Measurements from ENCODE around the gene LIN7C. TPM values are rescaled to one million over a fixed set of nuclear protein-coding genes. Genes with fewer than 3 reads are reported as not detected.

Gene LIN7C
- total RNA-seq, 1 donor from 2014 or later: 15.1 TPM

DNA sequence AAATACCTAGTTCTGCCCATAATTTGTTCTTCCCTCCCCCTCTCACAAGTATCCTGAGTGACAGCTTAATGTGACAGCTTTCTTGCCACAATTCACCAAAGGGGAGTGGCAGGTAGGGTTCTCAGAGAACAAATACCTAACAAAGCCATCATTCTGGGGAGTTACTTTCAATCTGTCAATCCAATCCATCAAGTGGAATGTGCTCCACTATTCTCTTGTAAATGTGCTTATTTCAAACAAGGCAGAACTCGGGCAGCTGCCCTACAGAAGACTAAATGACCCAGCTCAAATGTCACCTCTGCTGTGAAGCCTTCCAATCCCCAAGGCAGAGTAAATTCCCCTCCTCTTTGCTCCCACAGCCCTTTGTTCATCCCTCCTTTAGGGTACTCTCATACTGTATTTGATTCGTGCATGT is 61.8 kb downstream of the LIN7C start:
- intact Hi-C loops (cut with DNase I): no loop called here
- Histone ChIP-seq H3K36me3 (no peaks in the 10 kb centered on the region), H3K27ac (no peak overlapping the region), H3K4me1 (peaks cover 0 to 3% of the 10 kb centered on the region in 2 donors), H3K27me3 (no peaks in the 10 kb centered on the region), H3K4me3 (no peak overlapping the region), H3K9me3 (no peaks in the 10 kb centered on the region)
- DNase-seq (ENCODE audit: low spot score in 2 of 2): no peak
- TF ChIP-seq, protein P1, sequence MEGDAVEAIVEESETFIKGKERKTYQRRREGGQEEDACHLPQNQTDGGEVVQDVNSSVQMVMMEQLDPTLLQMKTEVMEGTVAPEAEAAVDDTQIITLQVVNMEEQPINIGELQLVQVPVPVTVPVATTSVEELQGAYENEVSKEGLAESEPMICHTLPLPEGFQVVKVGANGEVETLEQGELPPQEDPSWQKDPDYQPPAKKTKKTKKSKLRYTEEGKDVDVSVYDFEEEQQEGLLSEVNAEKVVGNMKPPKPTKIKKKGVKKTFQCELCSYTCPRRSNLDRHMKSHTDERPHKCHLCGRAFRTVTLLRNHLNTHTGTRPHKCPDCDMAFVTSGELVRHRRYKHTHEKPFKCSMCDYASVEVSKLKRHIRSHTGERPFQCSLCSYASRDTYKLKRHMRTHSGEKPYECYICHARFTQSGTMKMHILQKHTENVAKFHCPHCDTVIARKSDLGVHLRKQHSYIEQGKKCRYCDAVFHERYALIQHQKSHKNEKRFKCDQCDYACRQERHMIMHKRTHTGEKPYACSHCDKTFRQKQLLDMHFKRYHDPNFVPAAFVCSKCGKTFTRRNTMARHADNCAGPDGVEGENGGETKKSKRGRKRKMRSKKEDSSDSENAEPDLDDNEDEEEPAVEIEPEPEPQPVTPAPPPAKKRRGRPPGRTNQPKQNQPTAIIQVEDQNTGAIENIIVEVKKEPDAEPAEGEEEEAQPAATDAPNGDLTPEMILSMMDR (IDR thresholded peaks at IDR 0.05): no peak

Other genes starting within 250 kb of the LIN7C start
- 1.6 TPM for gene CCDC34, start 143.6 kb downstream of the LIN7C start, total RNA-seq
- gene LGR4, start 34.0 kb downstream of the LIN7C start, total RNA-seq: 46.8 TPM
- gene BDNF, start 193.7 kb upstream of the LIN7C start, total RNA-seq: 4.7 TPM